Mesothelial cell of epicardium (in vitro differentiated cells): Measurements from ENCODE around the gene ARHGEF7. TPM values are rescaled to one million over a fixed set of nuclear protein-coding genes. Genes with fewer than 3 reads are reported as not detected.

Experiments
- DNase-seq, 2 experiments: peaks; one replicate each; pipeline ENCODE4 v3.0.0; 2021; ENCODE audit warnings: low spot score in 2 of 2; ENCODE audit not compliant: unreplicated experiment in 2 of 2
- H3K27ac Mint-ChIP-seq: 2 replicates; pipeline ENCODE4 v1.8.0; 2021; ENCODE audit warnings: mixed read lengths
- H3K27me3 Mint-ChIP-seq: 2 replicates; pipeline ENCODE4 v1.8.0; 2021; ENCODE audit warnings: low read depth, mixed read lengths
- H3K36me3 Mint-ChIP-seq: 2 replicates; pipeline ENCODE4 v1.8.0; 2021; ENCODE audit warnings: mixed read lengths
- H3K4me1 Mint-ChIP-seq: 2 replicates; pipeline ENCODE4 v1.8.0; 2021; ENCODE audit warnings: mixed read lengths
- H3K4me3 Mint-ChIP-seq: 2 replicates; pipeline ENCODE4 v1.8.0; 2021; ENCODE audit warnings: mild to moderate bottlenecking, moderate library complexity, mixed read lengths
- H3K9me3 Mint-ChIP-seq: 2 replicates; pipeline ENCODE4 v1.8.0; 2021; ENCODE audit warnings: mixed read lengths
- CTCF ChIP-seq: fragments of 200-600 bp; sonication (generic); IDR thresholded peaks from one replicate; pipeline ENCODE4 v1.5.0; 2021; ENCODE audit warnings: antibody characterized with exemption; ENCODE audit not compliant: unreplicated experiment
- total RNA-seq: library from RNA; stranded (reverse); gene quantifications from 3 replicates; pipeline ENCODE4 v1.2.1, GENCODE V29; 2021

The ARHGEF7 gene
- total RNA-seq, 1 donor from 2014 or later = 95.9 TPM

GRCh38 chr13:111177921-111178320, 62.8 kb downstream of the ARHGEF7 start:
- H3K27me3 Mint-ChIP-seq = no peaks in the 10 kb centered on the region
- peak overlapping the region; percentile 88 for H3K27ac Mint-ChIP-seq
- H3K4me3 Mint-ChIP-seq = no peak overlapping the region
- H3K4me1 Mint-ChIP-seq = peaks cover 15% of the 10 kb centered on the region
- no peaks in the 10 kb centered on the region for H3K9me3 Mint-ChIP-seq
- DNase-seq = no peak
- H3K36me3 Mint-ChIP-seq = peaks cover 4% of the 10 kb centered on the region
- no peak for TF ChIP-seq CTCF

- H3K4me3 Mint-ChIP-seq = no peak overlapping the region
- peaks cover 15% of the 10 kb centered on the region for H3K4me1 Mint-ChIP-seq
- H3K27me3 Mint-ChIP-seq = no peaks in the 10 kb centered on the region
- no peaks in the 10 kb centered on the region for H3K9me3 Mint-ChIP-seq
- peaks cover 4% of the 10 kb centered on the region for H3K36me3 Mint-ChIP-seq
- peak overlapping the region; percentile 88 for H3K27ac Mint-ChIP-seq
- DNase-seq = no peak
- no peak for TF ChIP-seq CTCF
Observed at GRCh38 chr13:111178402-111178801, 63.3 kb downstream of the ARHGEF7 start.

- Mint-ChIP-seq H3K27me3 (no peaks in the 10 kb centered on the region), H3K4me1 (peaks cover 19% of the 10 kb centered on the region), H3K36me3 (peaks cover 4% of the 10 kb centered on the region), H3K27ac (no peak overlapping the region), H3K4me3 (no peak overlapping the region), H3K9me3 (no peaks in the 10 kb centered on the region)
- TF ChIP-seq CTCF = no peak
- no peak for DNase-seq
Observed at GRCh38 chr13:111179908-111180760, 65.0 kb downstream of the ARHGEF7 start.

GRCh38 chr13:111181977-111182376, 66.9 kb downstream of the ARHGEF7 start:
- H3K9me3 Mint-ChIP-seq = no peaks in the 10 kb centered on the region
- peaks cover 18% of the 10 kb centered on the region for H3K4me1 Mint-ChIP-seq
- H3K27me3 Mint-ChIP-seq = no peaks in the 10 kb centered on the region
- no peak overlapping the region for H3K27ac Mint-ChIP-seq
- peaks cover 4% of the 10 kb centered on the region for H3K36me3 Mint-ChIP-seq
- no peak for TF ChIP-seq CTCF
- DNase-seq = no peak
- H3K4me3 Mint-ChIP-seq = no peak overlapping the region

GRCh38 chr13:111183087-111183645, 68.1 kb downstream of the ARHGEF7 start:
- H3K27me3 Mint-ChIP-seq = no peaks in the 10 kb centered on the region
- H3K4me1 Mint-ChIP-seq = peaks cover 13% of the 10 kb centered on the region
- H3K4me3 Mint-ChIP-seq = no peak overlapping the region
- H3K27ac Mint-ChIP-seq = no peak overlapping the region
- no peaks in the 10 kb centered on the region for H3K9me3 Mint-ChIP-seq
- DNase-seq = no peak
- no peaks in the 10 kb centered on the region for H3K36me3 Mint-ChIP-seq
- no peak for TF ChIP-seq CTCF
